Tibial nerve (tissue), 4 donors: ENCODE measurements around the gene COPZ1. TPM values are rescaled to one million over a fixed set of nuclear protein-coding genes. Genes with fewer than 3 reads are reported as not detected.
"Not testable (repeated sequence)": the region's sequence is repeated elsewhere in the genome, so short reads cannot be mapped to it uniquely, and the experiment has no call there.

Source experiments
- DNase-seq, 2 donors: peaks; one replicate each; pipeline ENCODE4 v3.0.0-alpha.2; 2019; ENCODE audit warnings: low spot score in 2 of 2
- H3K27ac ChIP-seq, 4 donors: fragments of 200-600 bp; sonication (generic) in 3 of 4; one replicate each; pipeline ENCODE4 v1.5.1; 2017 to 2019; ENCODE audit warnings: mild to moderate bottlenecking in 1 of 4
- H3K27me3 ChIP-seq, 2 donors: fragments of 200-600 bp; sonication (generic) in 1 of 2; one replicate each; pipeline versions ENCODE4 v1.5.1 to v1.6.0; 2017 to 2019
- H3K36me3 ChIP-seq, 3 donors: fragments of 200-600 bp; sonication (generic); one replicate each; pipeline ENCODE4 v1.5.1; 2018 to 2019
- H3K4me1 ChIP-seq, 4 donors: fragments of 200-600 bp; sonication (generic) in 3 of 4; one replicate each; pipeline ENCODE4 v1.5.1; 2017 to 2019
- H3K4me3 ChIP-seq, 4 donors: fragments of 200-600 bp; sonication (generic) in 3 of 4; one replicate each; pipeline ENCODE4 v1.5.1; 2017 to 2019; ENCODE audit warnings: mild to moderate bottlenecking in 1 of 4, moderate library complexity in 1 of 4
- H3K9me3 ChIP-seq, 4 donors: fragments of 200-600 bp; sonication (generic) in 3 of 4; one replicate each; pipeline ENCODE4 v1.5.1; 2017 to 2019
- CTCF ChIP-seq, 5 experiments: fragments of 200-600 bp in 3 of 5; fragments of 450-650 bp in 2 of 5; sonication (generic) in 3 of 5; IDR thresholded peaks; one replicate each; pipeline ENCODE4 v1.5.1; 2016 to 2019; ENCODE audit warnings: antibody characterized with exemption in 5 of 5, mild to moderate bottlenecking in 3 of 5, moderate library complexity in 2 of 5
- EP300 ChIP-seq, 2 donors: sonication (generic); formaldehyde crosslinking; IDR thresholded peaks; one replicate each; pipeline ENCODE4 v1.6.1; 2017; ENCODE audit warnings: antibody characterized with exemption in 2 of 2, mild to moderate bottlenecking in 1 of 2
- POLR2A ChIP-seq, 2 donors: fragments of 450-650 bp; IDR thresholded peaks; one replicate each; pipeline ENCODE4 v1.6.1; 2017; ENCODE audit warnings: antibody characterized with exemption in 2 of 2, mild to moderate bottlenecking in 2 of 2, moderate library complexity in 2 of 2
- WGBS, 2 donors: methylation state at CpG; one replicate each; pipeline ENCODE4 v1.1.5; 2018; 5-methylcytosine and 5-hydroxymethylcytosine counted together
- total RNA-seq, 4 donors: library from RNA; depleted of rRNA; stranded (reverse); fragments of >200 nt; gene quantifications; one replicate each; pipeline ENCODE4 v1.1.0, GENCODE V29; 2016

The COPZ1 gene
- total RNA-seq, 4 donors from 2014 or later: 38.0 to 52.0 (median 43.6) TPM

GRCh38 chr12:54321363-54321762, 3.6 kb upstream of the COPZ1 start:
- 89% methylated on average over 5 of the region's 5 CpGs for WGBS, 2 donors
- Histone ChIP-seq H3K36me3 (no peaks in the 10 kb centered on the region), H3K4me3 (no peak overlapping the region), H3K27me3 (no peaks in the 10 kb centered on the region), H3K4me1 (peaks cover 0 to 14% (median 7%) of the 10 kb centered on the region in 4 donors), H3K9me3 (no peaks in the 10 kb centered on the region), H3K27ac (no peak overlapping the region)
- no peak for DNase-seq
- TF ChIP-seq POLR2A (IDR thresholded peaks at IDR 0.05): no peak
- no peak for TF ChIP-seq EP300 (IDR thresholded peaks at IDR 0.05)
- no peak for TF ChIP-seq CTCF (IDR thresholded peaks at IDR 0.05)

GRCh38 chr12:54325442-54326109, 645 bp downstream of the COPZ1 start:
- H3K4me1 ChIP-seq: peaks cover 0 to 56% (median 30%) of the 10 kb centered on the region in 4 donors
- H3K27me3 ChIP-seq: not testable (repeated sequence)

GRCh38 chr12:54328595-54329337, 3.8 kb downstream of the COPZ1 start:
- Histone ChIP-seq H3K9me3 (no peaks in the 10 kb centered on the region), H3K36me3 (no peaks in the 10 kb centered on the region), H3K27ac (no peak overlapping the region), H3K4me3 (no peak overlapping the region), H3K4me1 (peaks cover 0 to 82% (median 38%) of the 10 kb centered on the region in 4 donors), H3K27me3 (no peaks in the 10 kb centered on the region)
- no peak for DNase-seq
- WGBS, 2 donors: 73 to 80% methylated on average over 6 of the region's 6 CpGs
- TF ChIP-seq CTCF (IDR thresholded peaks at IDR 0.05) (no peak), EP300 (IDR thresholded peaks at IDR 0.05) (no peak), POLR2A (IDR thresholded peaks at IDR 0.05) (no peak)

More at GRCh38 chr12:54325442-54326109, 645 bp downstream of the COPZ1 start:
- 47 to 57% methylated on average over 22 of the region's 22 CpGs for WGBS, 2 donors
- H3K4me3 ChIP-seq: peak overlapping the region; percentile 45 to 79 (median 76)
- H3K27ac ChIP-seq: peak overlapping the region; percentile 26 to 92 (median 88)
- not testable (repeated sequence) for DNase-seq, H3K36me3 ChIP-seq, H3K9me3 ChIP-seq

GRCh38 chr12:54329759-54330158, 4.8 kb downstream of the COPZ1 start:
- H3K4me1 ChIP-seq: peaks cover 0 to 83% (median 38%) of the 10 kb centered on the region in 4 donors
- H3K27me3 ChIP-seq: no peaks in the 10 kb centered on the region
- TF ChIP-seq CTCF (IDR thresholded peaks at IDR 0.05): no peak
- TF ChIP-seq POLR2A (IDR thresholded peaks at IDR 0.05): no peak
- TF ChIP-seq EP300 (IDR thresholded peaks at IDR 0.05): no peak
- H3K36me3 ChIP-seq: no peaks in the 10 kb centered on the region
- no peaks in the 10 kb centered on the region for H3K9me3 ChIP-seq
- H3K27ac ChIP-seq: no peak overlapping the region
- no peak for DNase-seq
- H3K4me3 ChIP-seq: no peak overlapping the region
- WGBS, 2 donors: 56 to 67% methylated on average over 5 of the region's 5 CpGs

- Histone ChIP-seq H3K4me3 (no peak overlapping the region), H3K4me1 (peaks cover 0 to 90% (median 38%) of the 10 kb centered on the region in 4 donors), H3K9me3 (no peaks in the 10 kb centered on the region), H3K36me3 (no peaks in the 10 kb centered on the region), H3K27ac (no peak overlapping the region), H3K27me3 (no peaks in the 10 kb centered on the region)
- no peak for DNase-seq
- TF ChIP-seq POLR2A (IDR thresholded peaks at IDR 0.05) (no peak), CTCF (IDR thresholded peaks at IDR 0.05) (no peak), EP300 (IDR thresholded peaks at IDR 0.05) (no peak)
- 40 to 42% methylated on average over 3 of the region's 3 CpGs for WGBS, 2 donors
Observed at GRCh38 chr12:54330442-54330841, 5.5 kb downstream of the COPZ1 start.
